K562 (cell line): Measurements from ENCODE around the gene DCUN1D3. TPM values are rescaled to one million over a fixed set of nuclear protein-coding genes. Genes with fewer than 3 reads are reported as not detected.

ENCODE experiments used
- BCL6 ChIP-seq: fragments of 250-450 bp; sonication (Bioruptor Pico); IDR thresholded peaks from 2 replicates; pipeline ENCODE4 v1.4.0; 2020
- BRD4 ChIP-seq: fragments of 200-600 bp; sonication (generic); IDR thresholded peaks from 2 replicates; pipeline ENCODE4 v1.6.1; 2017; ENCODE audit warnings: inconsistent platforms
- CGGBP1 ChIP-seq: fragments of 250-450 bp; sonication (Bioruptor Pico); IDR thresholded peaks from 2 replicates; pipeline ENCODE4 v1.9.0; 2021; ENCODE audit warnings: mild to moderate bottlenecking
- CREBBP ChIP-seq: IDR thresholded peaks from one replicate; pipeline ENCODE4 v1.6.1; 2012; ENCODE audit warnings: low read depth, mild to moderate bottlenecking, control low read depth, inconsistent platforms, low read length
- ELF2 ChIP-seq: fragments of 250-450 bp; sonication (Bioruptor Pico); IDR thresholded peaks from 2 replicates; pipeline ENCODE4 v1.5.0; 2021; ENCODE audit warnings: mild to moderate bottlenecking
- FUS ChIP-seq: fragments of 200-400 bp; formaldehyde crosslinking; optimal IDR thresholded peaks from 2 replicates; pipeline ENCODE3; 2017; ENCODE audit warnings: low read depth, low read length
- HNRNPUL1 ChIP-seq: fragments of 200-400 bp; formaldehyde crosslinking; IDR thresholded peaks from 2 replicates; pipeline ENCODE4 v1.6.1; 2017; ENCODE audit warnings: low read length
- MCM5 ChIP-seq: fragments of 450-650 bp; IDR thresholded peaks from 2 replicates; pipeline ENCODE4 v1.6.1; 2016; ENCODE audit warnings: low read depth
- POLR3G ChIP-seq: IDR thresholded peaks from 2 replicates; pipeline ENCODE4 v1.6.1; 2011; ENCODE audit not compliant: insufficient read length, insufficient replicate concordance; ENCODE audit errors: extremely low read depth
- RNF219 ChIP-seq: fragments of 250-450 bp; sonication (Bioruptor Pico); IDR thresholded peaks from 2 replicates; pipeline ENCODE4 v1.5.0; 2022; ENCODE audit warnings: mild to moderate bottlenecking
- RUNX1 ChIP-seq: sonication (generic); IDR thresholded peaks from 2 replicates; pipeline ENCODE4 v1.6.1; 2016; ENCODE audit warnings: antibody characterized with exemption, low read depth
- SETDB1 ChIP-seq: IDR thresholded peaks from one replicate; pipeline ENCODE4 v1.6.1; 2012; ENCODE audit warnings: low read length, control low read depth, inconsistent platforms
- SIN3A ChIP-seq, 2 experiments: fragments of 150-350 bp in 1 of 2; IDR thresholded peaks; 2 replicates each; pipeline ENCODE4 v1.6.1; 2011 to 2016; ENCODE audit warnings: borderline replicate concordance in 2 of 2, low read depth in 2 of 2, low read length in 2 of 2, mild to moderate bottlenecking in 2 of 2, moderate library complexity in 2 of 2; ENCODE audit not compliant: control insufficient read depth in 1 of 2
- SREBF1 ChIP-seq: fragments of 150-350 bp; IDR thresholded peaks from 2 replicates; pipeline ENCODE4 v1.6.1; 2014; ENCODE audit warnings: antibody characterized with exemption, low read depth, low read length, borderline replicate concordance
- TAF1 ChIP-seq: IDR thresholded peaks from 2 replicates; pipeline ENCODE4 v1.6.1; 2011; ENCODE audit warnings: mild to moderate bottlenecking, low read length, moderate library complexity; ENCODE audit not compliant: insufficient read depth, control insufficient read depth, severe bottlenecking; ENCODE audit errors: extremely low read depth
- TSHZ1 ChIP-seq: fragments of 250-450 bp; sonication (Bioruptor Pico); IDR thresholded peaks from 2 replicates; pipeline ENCODE4 v1.4.0; 2020; ENCODE audit warnings: mild to moderate bottlenecking, moderate library complexity
- ZNF197 ChIP-seq: fragments of 200-800 bp; sonication (Bioruptor generic); IDR thresholded peaks from 2 replicates; pipeline ENCODE4 v1.6.1; 2016; ENCODE audit warnings: low read depth, missing genetic modification characterization, missing compliant biosample characterization
- ZNF695 ChIP-seq: fragments of 450-650 bp; formaldehyde crosslinking; IDR thresholded peaks from 2 replicates; pipeline ENCODE4 v1.4.0; 2020; ENCODE audit warnings: mild to moderate bottlenecking, moderate library complexity
- ZNF79 ChIP-seq: fragments of 250-450 bp; sonication (Bioruptor Pico); IDR thresholded peaks from 2 replicates; pipeline ENCODE4 v1.4.0; 2020; ENCODE audit warnings: low read depth, mild to moderate bottlenecking, moderate library complexity
- polyA plus RNA-seq, 8 experiments: library from polyadenylated mRNA; depleted of rRNA in 4 of 8; stranded (reverse) in 5 of 8; unstranded in 3 of 8; fragments of >200 nt; fragmentation: Nextera tagmentation in 2 of 8; fragmentation: Illumina TruSeq in 1 of 8; extraction: Ambion mirVana in 2 of 8; extraction: Trizol in 1 of 8; gene quantifications; 2 replicates each; pipeline versions ENCODE4 v1.2.1 to v1.2.3, GENCODE V29; 2011 to 2014; ENCODE audit warnings: inconsistent platforms in 1 of 8, missing spikeins in 1 of 8
- total RNA-seq, 7 experiments: library from RNA; depleted of rRNA in 6 of 7; stranded (reverse); fragments of >200 nt in 6 of 7; fragmentation: Illumina TruSeq in 2 of 7; extraction: Trizol in 2 of 7; gene quantifications; 2 replicates each; pipeline versions ENCODE4 v1.2.1 to v1.2.3, GENCODE V29; 2011 to 2021; ENCODE audit warnings: low replicate concordance in 1 of 7

DCUN1D3 gene
- total and polyA plus RNA-seq, 9 of the 15 experiments (the other 6 are each of a cell fraction or from before 2014, with no cell fraction given): 1.0 to 4.7 (median 2.2) TPM

DNA sequence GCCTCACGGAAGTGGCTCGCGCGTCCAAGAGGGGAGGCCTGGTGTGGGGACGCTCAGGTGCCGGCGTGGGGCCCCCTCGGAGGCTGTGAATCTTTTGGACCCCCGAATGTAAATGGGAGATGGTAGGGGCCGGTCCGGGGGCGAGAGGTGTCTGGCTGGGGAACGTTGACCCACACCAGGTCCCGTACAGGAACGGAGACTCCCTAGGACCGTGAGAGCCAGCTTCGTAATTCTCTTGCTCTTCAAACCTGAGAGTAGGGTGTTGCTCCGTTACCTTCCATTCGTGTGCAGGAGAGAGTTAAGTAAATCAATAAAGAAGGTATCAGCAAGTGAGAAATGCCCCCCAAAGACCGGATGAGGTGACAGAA lies 894 bp upstream of the DCUN1D3 start (continued):
- TF ChIP-seq CREBBP (no peak), ZNF197 (CRISPR knock-in tag) (no peak), ZNF79 (CRISPR knock-in tag) (no peak), CGGBP1 (CRISPR knock-in tag) (no peak), SETDB1 (no peak), FUS (no peak), RUNX1 (no peak), SREBF1 (no peak), ZNF695 (no peak), RNF219 (CRISPR knock-in tag) (no peak), TAF1 (peak; percentile 47), TSHZ1 (no peak), HNRNPUL1 (no peak), ELF2 (CRISPR knock-in tag) (no peak), MCM5 (no peak), SIN3A (IDR thresholded peaks at IDR 0.05; ENCODE audit: borderline replicate concordance in 2 of 2, control insufficient read depth in 1 of 2, low read depth in 2 of 2, low read length in 2 of 2) (0 out of 4 replicates have a peak, but pooled peaks of 1 of the 2 experiments have one; percentile 11), BCL6 (CRISPR knock-in tag) (no peak), BRD4 (no peak), POLR3G (no peak)
